ENCODE data around the gene LRRC46.

The LRRC46 gene

GRCh38 chr17:47855737-47856136 is 24.3 kb downstream of the LRRC46 start:
- DNase-seq (ENCODE audit: low read depth) = no peak
- no peak overlapping the region for H3K4me3 ChIP-seq (ENCODE audit: low read depth, low read length)
- TF ChIP-seq MYC (IDR thresholded peaks at IDR 0.05; ENCODE audit: low read depth, low read length) (no peak), POLR2A (IDR thresholded peaks at IDR 0.05; ENCODE audit: extremely low read depth, insufficient read length) (no peak), MAX (IDR thresholded peaks at IDR 0.05; ENCODE audit: low read depth, low read length) (no peak)
- TF ChIP-seq, protein P1, sequence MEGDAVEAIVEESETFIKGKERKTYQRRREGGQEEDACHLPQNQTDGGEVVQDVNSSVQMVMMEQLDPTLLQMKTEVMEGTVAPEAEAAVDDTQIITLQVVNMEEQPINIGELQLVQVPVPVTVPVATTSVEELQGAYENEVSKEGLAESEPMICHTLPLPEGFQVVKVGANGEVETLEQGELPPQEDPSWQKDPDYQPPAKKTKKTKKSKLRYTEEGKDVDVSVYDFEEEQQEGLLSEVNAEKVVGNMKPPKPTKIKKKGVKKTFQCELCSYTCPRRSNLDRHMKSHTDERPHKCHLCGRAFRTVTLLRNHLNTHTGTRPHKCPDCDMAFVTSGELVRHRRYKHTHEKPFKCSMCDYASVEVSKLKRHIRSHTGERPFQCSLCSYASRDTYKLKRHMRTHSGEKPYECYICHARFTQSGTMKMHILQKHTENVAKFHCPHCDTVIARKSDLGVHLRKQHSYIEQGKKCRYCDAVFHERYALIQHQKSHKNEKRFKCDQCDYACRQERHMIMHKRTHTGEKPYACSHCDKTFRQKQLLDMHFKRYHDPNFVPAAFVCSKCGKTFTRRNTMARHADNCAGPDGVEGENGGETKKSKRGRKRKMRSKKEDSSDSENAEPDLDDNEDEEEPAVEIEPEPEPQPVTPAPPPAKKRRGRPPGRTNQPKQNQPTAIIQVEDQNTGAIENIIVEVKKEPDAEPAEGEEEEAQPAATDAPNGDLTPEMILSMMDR (IDR thresholded peaks at IDR 0.05; ENCODE audit: low read depth, low read length) = no peak

DNA sequence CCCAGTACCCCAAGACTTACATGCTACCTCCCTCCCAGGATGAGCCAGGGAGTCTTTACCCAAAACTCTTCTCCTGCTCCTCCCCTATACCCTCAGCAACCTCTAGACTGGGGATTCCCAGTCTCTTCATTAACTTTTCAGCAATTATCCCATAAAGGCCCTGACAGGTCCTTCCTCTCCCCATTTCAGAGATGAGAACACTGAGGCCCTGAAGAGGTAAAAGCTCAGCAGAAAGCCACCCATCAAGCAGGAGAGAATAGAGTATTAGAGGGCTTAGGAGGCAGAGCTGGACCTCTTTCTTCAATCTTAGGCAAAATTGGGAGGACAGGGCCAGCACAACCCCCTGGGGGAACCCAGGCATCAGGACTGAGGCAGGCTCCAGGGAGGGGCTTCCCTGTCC is 25.4 kb downstream of the LRRC46 start:
- TF ChIP-seq, protein P1 (IDR thresholded peaks at IDR 0.05; ENCODE audit: low read depth, low read length) = no peak
- TF ChIP-seq POLR2A (IDR thresholded peaks at IDR 0.05; ENCODE audit: extremely low read depth, insufficient read length) (no peak), MYC (IDR thresholded peaks at IDR 0.05; ENCODE audit: low read depth, low read length) (no peak), MAX (IDR thresholded peaks at IDR 0.05; ENCODE audit: low read depth, low read length) (no peak)
- H3K4me3 ChIP-seq (ENCODE audit: low read depth, low read length) = no peak overlapping the region
- DNase-seq (ENCODE audit: low read depth) = no peak

- TF ChIP-seq POLR2A (IDR thresholded peaks at IDR 0.05; ENCODE audit: extremely low read depth, insufficient read length) (no peak), MAX (IDR thresholded peaks at IDR 0.05; ENCODE audit: low read depth, low read length) (no peak), MYC (IDR thresholded peaks at IDR 0.05; ENCODE audit: low read depth, low read length) (no peak)
- TF ChIP-seq, protein P1 (IDR thresholded peaks at IDR 0.05; ENCODE audit: low read depth, low read length) = no peak
- no peak for DNase-seq (ENCODE audit: low read depth)
- H3K4me3 ChIP-seq (ENCODE audit: low read depth, low read length) = no peak overlapping the region
Measured at GRCh38 chr17:47857551-47858455, 26.3 kb downstream of the LRRC46 start.

- TF ChIP-seq, protein P1 (IDR thresholded peaks at IDR 0.05; ENCODE audit: low read depth, low read length) = no peak
- no peak for TF ChIP-seq POLR2A (IDR thresholded peaks at IDR 0.05; ENCODE audit: extremely low read depth, insufficient read length)
- no peak for TF ChIP-seq MYC (IDR thresholded peaks at IDR 0.05; ENCODE audit: low read depth, low read length)
- no peak for TF ChIP-seq MAX (IDR thresholded peaks at IDR 0.05; ENCODE audit: low read depth, low read length)
- DNase-seq (ENCODE audit: low read depth) = no peak
- H3K4me3 ChIP-seq (ENCODE audit: low read depth, low read length) = no peak overlapping the region
Measured at GRCh38 chr17:47860386-47860785, 28.9 kb downstream of the LRRC46 start.

DNA sequence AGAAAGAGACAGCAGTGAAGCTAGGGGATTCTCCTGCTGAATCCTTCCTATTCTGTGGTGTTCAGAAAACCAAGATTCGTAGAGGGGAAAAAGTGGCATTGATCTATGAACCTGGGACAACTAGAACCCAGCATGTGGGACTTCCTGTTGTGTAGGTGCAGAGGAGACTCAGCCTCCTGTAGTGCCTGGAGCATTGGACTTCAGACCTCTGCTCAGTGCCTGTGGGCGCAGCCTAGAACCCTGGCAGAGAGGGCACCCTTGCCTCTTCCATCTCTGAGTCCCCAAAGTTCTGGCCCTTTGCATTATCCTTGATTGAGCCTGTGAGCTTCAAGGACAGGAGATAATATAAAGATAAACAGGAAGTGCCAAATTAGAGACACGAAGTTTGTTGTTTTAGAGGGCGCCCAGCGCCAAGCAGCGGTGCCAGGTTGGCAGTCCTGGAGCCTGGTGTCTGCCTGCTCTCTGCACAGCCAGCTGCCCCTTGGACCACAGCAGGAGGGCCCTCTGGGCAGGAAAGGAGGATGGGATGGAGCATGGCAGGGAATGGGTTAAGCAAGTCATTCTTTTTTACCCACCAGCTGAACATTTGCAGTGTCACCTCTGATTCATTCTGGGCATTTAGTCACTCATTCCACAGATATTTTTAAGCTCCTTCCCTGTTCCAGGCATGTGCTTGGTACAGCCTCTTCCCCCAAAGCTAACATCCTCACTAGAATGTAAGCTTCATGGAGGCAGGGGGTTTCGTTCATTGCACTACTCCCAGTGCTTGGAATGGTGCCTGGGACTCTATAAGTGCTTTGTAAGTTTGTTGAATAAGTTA is 31.4 kb downstream of the LRRC46 start:
- no peak for TF ChIP-seq MAX (IDR thresholded peaks at IDR 0.05; ENCODE audit: low read depth, low read length)
- TF ChIP-seq POLR2A (IDR thresholded peaks at IDR 0.05; ENCODE audit: extremely low read depth, insufficient read length) = no peak
- TF ChIP-seq, protein P1 (IDR thresholded peaks at IDR 0.05; ENCODE audit: low read depth, low read length) = no peak
- TF ChIP-seq MYC (IDR thresholded peaks at IDR 0.05; ENCODE audit: low read depth, low read length) = no peak
- no peak overlapping the region for H3K4me3 ChIP-seq (ENCODE audit: low read depth, low read length)
- no peak for DNase-seq (ENCODE audit: low read depth)

Measured in NB4 (cell line).